ENCODE results near the gene ST8SIA5.
A peak's percentile ranks its signal among the peaks of the same experiment; 100 is the strongest.

Gene ST8SIA5

DNA sequence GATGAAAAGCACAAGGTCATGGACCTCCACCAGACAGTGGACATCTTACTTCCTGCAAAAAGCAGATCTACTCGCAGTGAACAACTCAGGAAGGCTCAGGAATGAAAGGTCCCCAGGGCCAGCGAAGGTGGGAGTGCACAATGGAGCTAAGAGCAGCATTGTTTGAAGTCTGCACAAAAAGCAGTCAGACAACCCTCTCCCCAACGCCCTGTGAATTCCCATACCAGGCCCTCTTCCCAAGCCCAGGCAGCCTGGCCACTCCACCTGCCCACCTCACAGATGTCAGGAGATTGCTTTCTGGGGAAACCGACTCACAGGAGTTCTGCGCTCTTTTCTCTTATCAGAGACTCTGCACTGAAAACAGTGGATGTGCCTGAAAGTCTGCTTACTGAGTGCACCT, 34.8 kb downstream of the ST8SIA5 start:
- Histone ChIP-seq H3K9ac (ENCODE audit: low read length) (no peak overlapping the region), H3K4me3 (ENCODE audit: low read length) (no peak overlapping the region), H3K4me1 (ENCODE audit: control insufficient read depth, insufficient read depth, low read length) (peaks cover 14% of the 10 kb centered on the region), H3K36me3 (ENCODE audit: control insufficient read depth, insufficient read depth, low read length, severe bottlenecking) (no peaks in the 10 kb centered on the region), H3K27me3 (replicated peaks; ENCODE audit: control insufficient read depth, insufficient read depth, low read length) (peaks cover 4% of the 10 kb centered on the region), H3K9me3 (ENCODE audit: control insufficient read depth, low read length) (no peaks in the 10 kb centered on the region)
- DNase-seq (ENCODE audit: low read depth), result no peak

- no peak overlapping the region for H3K9ac ChIP-seq (ENCODE audit: low read length)
- DNase-seq (ENCODE audit: low read depth), result no peak
- no peak overlapping the region for H3K4me3 ChIP-seq (ENCODE audit: low read length)
- no peaks in the 10 kb centered on the region for H3K36me3 ChIP-seq (ENCODE audit: control insufficient read depth, insufficient read depth, low read length, severe bottlenecking)
- peaks cover 14% of the 10 kb centered on the region for H3K4me1 ChIP-seq (ENCODE audit: control insufficient read depth, insufficient read depth, low read length)
- peaks cover 4% of the 10 kb centered on the region for H3K27me3 ChIP-seq (replicated peaks; ENCODE audit: control insufficient read depth, insufficient read depth, low read length)
- H3K9me3 ChIP-seq (ENCODE audit: control insufficient read depth, low read length), result no peaks in the 10 kb centered on the region
Observed at GRCh38 chr18:46721331-46721730, 35.5 kb downstream of the ST8SIA5 start.

- Histone ChIP-seq H3K4me1 (ENCODE audit: control insufficient read depth, insufficient read depth, low read length) (peaks cover 14% of the 10 kb centered on the region), H3K27me3 (replicated peaks; ENCODE audit: control insufficient read depth, insufficient read depth, low read length) (peaks cover 4% of the 10 kb centered on the region), H3K9ac (ENCODE audit: low read length) (no peak overlapping the region), H3K36me3 (ENCODE audit: control insufficient read depth, insufficient read depth, low read length, severe bottlenecking) (no peaks in the 10 kb centered on the region), H3K9me3 (ENCODE audit: control insufficient read depth, low read length) (no peaks in the 10 kb centered on the region), H3K4me3 (ENCODE audit: low read length) (no peak overlapping the region)
- DNase-seq (ENCODE audit: low read depth), result no peak
Observed at GRCh38 chr18:46720521-46720920, 36.3 kb downstream of the ST8SIA5 start.

DNA sequence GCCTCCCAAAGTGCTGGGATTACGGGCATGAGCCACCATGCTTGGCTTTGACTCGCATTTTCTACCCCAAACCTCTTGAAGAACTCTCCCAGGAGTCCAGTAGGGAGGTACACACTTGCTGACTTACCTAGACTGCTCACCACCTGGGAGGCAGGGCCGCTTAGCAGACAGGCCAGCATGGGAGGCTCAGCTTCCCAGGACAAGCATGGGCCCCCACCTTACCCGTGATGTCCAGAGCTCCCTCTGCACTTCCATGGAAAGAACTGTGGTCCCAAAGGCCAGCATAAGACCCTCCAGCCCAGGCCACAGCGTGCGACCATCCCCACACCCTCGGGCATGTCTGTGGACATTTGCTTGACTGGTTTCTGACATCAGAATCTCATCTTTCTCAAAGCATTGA, 36.8 kb downstream of the ST8SIA5 start:
- Histone ChIP-seq H3K4me3 (ENCODE audit: low read length) (no peak overlapping the region), H3K36me3 (ENCODE audit: control insufficient read depth, insufficient read depth, low read length, severe bottlenecking) (no peaks in the 10 kb centered on the region), H3K9me3 (ENCODE audit: control insufficient read depth, low read length) (no peaks in the 10 kb centered on the region), H3K27me3 (replicated peaks; ENCODE audit: control insufficient read depth, insufficient read depth, low read length) (peaks cover 4% of the 10 kb centered on the region), H3K4me1 (ENCODE audit: control insufficient read depth, insufficient read depth, low read length) (peaks cover 14% of the 10 kb centered on the region), H3K9ac (ENCODE audit: low read length) (no peak overlapping the region)
- DNase-seq (ENCODE audit: low read depth), result no peak

DNA sequence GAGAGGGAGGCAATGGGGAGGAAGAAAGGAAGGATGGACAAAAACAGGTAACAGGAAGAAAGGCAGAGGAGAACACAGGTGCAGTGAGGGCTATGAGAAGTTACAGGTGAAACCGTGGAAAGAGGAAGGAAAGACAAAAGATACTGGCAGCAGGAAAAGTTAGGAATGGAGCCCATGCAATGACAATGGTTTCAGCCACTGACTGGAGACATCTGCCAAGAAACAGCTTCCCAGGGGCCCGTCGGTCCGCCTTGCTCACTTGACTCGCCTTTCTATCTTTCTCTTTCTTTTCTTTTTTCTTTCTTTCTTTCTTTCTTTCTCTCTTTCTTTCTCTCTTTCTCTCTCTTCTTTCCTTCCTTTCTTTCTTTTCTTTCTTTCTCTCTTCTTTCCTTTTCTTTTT, 37.5 kb downstream of the ST8SIA5 start:
- H3K4me3 ChIP-seq (ENCODE audit: low read length), result no peak overlapping the region
- peaks cover 14% of the 10 kb centered on the region for H3K4me1 ChIP-seq (ENCODE audit: control insufficient read depth, insufficient read depth, low read length)
- no peaks in the 10 kb centered on the region for H3K36me3 ChIP-seq (ENCODE audit: control insufficient read depth, insufficient read depth, low read length, severe bottlenecking)
- H3K9ac ChIP-seq (ENCODE audit: low read length), result no peak overlapping the region
- no peaks in the 10 kb centered on the region for H3K9me3 ChIP-seq (ENCODE audit: control insufficient read depth, low read length)
- DNase-seq (ENCODE audit: low read depth), result no peak
- H3K27me3 ChIP-seq (replicated peaks; ENCODE audit: control insufficient read depth, insufficient read depth, low read length), result peaks cover 4% of the 10 kb centered on the region

- DNase-seq (ENCODE audit: low read depth), result peak; percentile 14
- Histone ChIP-seq H3K9ac (ENCODE audit: low read length) (no peak overlapping the region), H3K4me1 (ENCODE audit: control insufficient read depth, insufficient read depth, low read length) (peaks cover 14% of the 10 kb centered on the region), H3K27me3 (replicated peaks; ENCODE audit: control insufficient read depth, insufficient read depth, low read length) (peaks cover 4% of the 10 kb centered on the region), H3K9me3 (ENCODE audit: control insufficient read depth, low read length) (no peaks in the 10 kb centered on the region), H3K4me3 (ENCODE audit: low read length) (peak overlapping the region; percentile 13), H3K36me3 (ENCODE audit: control insufficient read depth, insufficient read depth, low read length, severe bottlenecking) (no peaks in the 10 kb centered on the region)
Observed at GRCh38 chr18:46718501-46719341, 38.1 kb downstream of the ST8SIA5 start.

DNA sequence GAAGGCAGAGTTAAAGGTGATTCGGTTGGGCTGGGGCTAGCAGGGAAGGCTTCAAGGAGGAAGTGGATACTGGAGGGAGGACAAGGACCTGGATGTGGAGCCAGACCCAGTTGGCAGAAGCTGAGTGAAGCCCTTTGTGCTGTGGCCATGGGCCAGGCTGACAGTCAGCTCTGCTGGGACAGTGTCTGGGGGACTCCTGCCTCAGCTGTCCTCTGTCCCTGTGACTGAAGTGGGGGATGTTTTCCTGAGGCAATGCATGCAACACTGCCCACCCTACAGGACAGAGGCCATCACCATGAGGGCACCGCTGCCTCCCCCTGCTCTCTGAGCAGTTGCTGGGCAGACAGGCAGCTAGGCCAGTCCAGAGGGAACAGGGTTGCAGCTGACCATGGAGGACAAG, 40.0 kb downstream of the ST8SIA5 start:
- no peaks in the 10 kb centered on the region for H3K9me3 ChIP-seq (ENCODE audit: control insufficient read depth, low read length)
- H3K4me3 ChIP-seq (ENCODE audit: low read length), result no peak overlapping the region
- no peaks in the 10 kb centered on the region for H3K36me3 ChIP-seq (ENCODE audit: control insufficient read depth, insufficient read depth, low read length, severe bottlenecking)
- H3K9ac ChIP-seq (ENCODE audit: low read length), result no peak overlapping the region
- H3K4me1 ChIP-seq (ENCODE audit: control insufficient read depth, insufficient read depth, low read length), result peaks cover 26% of the 10 kb centered on the region
- DNase-seq (ENCODE audit: low read depth), result no peak
- H3K27me3 ChIP-seq (replicated peaks; ENCODE audit: control insufficient read depth, insufficient read depth, low read length), result peaks cover under 1% of the 10 kb centered on the region

DNA sequence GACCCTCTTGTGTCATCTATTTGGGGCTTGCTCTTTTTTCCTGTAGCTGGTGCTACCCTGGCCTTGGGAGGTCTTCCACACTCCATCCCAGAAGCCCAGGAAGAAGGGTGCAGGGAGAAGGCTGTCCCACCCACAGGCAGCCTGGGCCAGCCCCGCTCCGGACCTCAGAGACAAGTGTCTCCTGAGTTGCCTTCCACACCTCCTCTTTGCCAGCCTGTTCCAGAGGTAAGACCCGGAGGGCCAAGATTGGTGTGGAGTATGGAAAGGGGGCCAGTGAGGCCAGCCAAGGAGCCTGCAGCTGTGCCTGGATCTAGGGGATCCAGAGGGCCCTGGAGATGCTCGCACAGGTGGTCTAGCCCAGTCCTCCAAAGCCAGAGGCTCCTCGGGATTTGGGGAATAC, 40.5 kb downstream of the ST8SIA5 start:
- H3K4me1 ChIP-seq (ENCODE audit: control insufficient read depth, insufficient read depth, low read length), result peaks cover 31% of the 10 kb centered on the region

GRCh38 chr18:46715062-46715461, 41.8 kb downstream of the ST8SIA5 start:
- Histone ChIP-seq H3K4me3 (ENCODE audit: low read length) (no peak overlapping the region), H3K9me3 (ENCODE audit: control insufficient read depth, low read length) (no peaks in the 10 kb centered on the region), H3K36me3 (ENCODE audit: control insufficient read depth, insufficient read depth, low read length, severe bottlenecking) (no peaks in the 10 kb centered on the region), H3K27me3 (replicated peaks; ENCODE audit: control insufficient read depth, insufficient read depth, low read length) (no peaks in the 10 kb centered on the region), H3K4me1 (ENCODE audit: control insufficient read depth, insufficient read depth, low read length) (peaks cover 31% of the 10 kb centered on the region), H3K9ac (ENCODE audit: low read length) (no peak overlapping the region)
- DNase-seq (ENCODE audit: low read depth), result no peak

More for the DNA sequence above, 40.5 kb downstream of the ST8SIA5 start:
- no peaks in the 10 kb centered on the region for H3K9me3 ChIP-seq (ENCODE audit: control insufficient read depth, low read length)
- H3K4me3 ChIP-seq (ENCODE audit: low read length), result no peak overlapping the region
- H3K9ac ChIP-seq (ENCODE audit: low read length), result no peak overlapping the region
- H3K27me3 ChIP-seq (replicated peaks; ENCODE audit: control insufficient read depth, insufficient read depth, low read length), result no peaks in the 10 kb centered on the region
- DNase-seq (ENCODE audit: low read depth), result no peak
- H3K36me3 ChIP-seq (ENCODE audit: control insufficient read depth, insufficient read depth, low read length, severe bottlenecking), result no peaks in the 10 kb centered on the region

- no peaks in the 10 kb centered on the region for H3K36me3 ChIP-seq (ENCODE audit: control insufficient read depth, insufficient read depth, low read length, severe bottlenecking)
- H3K4me1 ChIP-seq (ENCODE audit: control insufficient read depth, insufficient read depth, low read length), result peaks cover 16% of the 10 kb centered on the region
- H3K4me3 ChIP-seq (ENCODE audit: low read length), result no peak overlapping the region
- no peaks in the 10 kb centered on the region for H3K9me3 ChIP-seq (ENCODE audit: control insufficient read depth, low read length)
- H3K27me3 ChIP-seq (replicated peaks; ENCODE audit: control insufficient read depth, insufficient read depth, low read length), result no peaks in the 10 kb centered on the region
- no peak for DNase-seq (ENCODE audit: low read depth)
- H3K9ac ChIP-seq (ENCODE audit: low read length), result no peak overlapping the region
Observed at GRCh38 chr18:46712406-46712805, 44.4 kb downstream of the ST8SIA5 start.

GRCh38 chr18:46711444-46711863, 45.4 kb downstream of the ST8SIA5 start:
- Histone ChIP-seq H3K4me1 (ENCODE audit: control insufficient read depth, insufficient read depth, low read length) (peaks cover 16% of the 10 kb centered on the region), H3K36me3 (ENCODE audit: control insufficient read depth, insufficient read depth, low read length, severe bottlenecking) (no peaks in the 10 kb centered on the region), H3K9me3 (ENCODE audit: control insufficient read depth, low read length) (no peaks in the 10 kb centered on the region), H3K9ac (ENCODE audit: low read length) (no peak overlapping the region), H3K4me3 (ENCODE audit: low read length) (no peak overlapping the region), H3K27me3 (replicated peaks; ENCODE audit: control insufficient read depth, insufficient read depth, low read length) (no peaks in the 10 kb centered on the region)
- no peak for DNase-seq (ENCODE audit: low read depth)

DNA sequence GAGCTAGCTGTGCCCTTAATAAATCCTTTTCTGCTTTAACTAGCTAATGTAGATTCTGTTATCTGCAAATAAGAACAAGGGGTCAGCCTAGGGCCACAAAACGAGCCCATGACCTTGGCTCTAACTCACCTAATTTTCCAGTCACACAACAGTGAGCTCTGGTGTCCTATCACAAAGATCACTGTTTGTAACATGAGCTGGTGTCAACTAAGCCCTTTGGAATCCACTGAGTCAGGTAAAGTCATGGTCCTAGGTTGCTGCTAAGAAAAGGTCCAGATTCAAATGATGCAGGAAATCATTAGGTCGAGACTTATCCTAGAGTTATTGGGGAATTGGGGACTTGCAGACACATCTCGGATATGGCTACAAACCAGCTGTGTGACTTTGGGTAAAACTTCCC, 49.9 kb downstream of the ST8SIA5 start:
- H3K4me1 ChIP-seq (ENCODE audit: control insufficient read depth, insufficient read depth, low read length), result peaks cover 6% of the 10 kb centered on the region
- DNase-seq (ENCODE audit: low read depth), result no peak
- no peak overlapping the region for H3K9ac ChIP-seq (ENCODE audit: low read length)

More for the DNA sequence above, 49.9 kb downstream of the ST8SIA5 start:
- no peak overlapping the region for H3K4me3 ChIP-seq (ENCODE audit: low read length)
- H3K9me3 ChIP-seq (ENCODE audit: control insufficient read depth, low read length), result no peaks in the 10 kb centered on the region
- H3K27me3 ChIP-seq (replicated peaks; ENCODE audit: control insufficient read depth, insufficient read depth, low read length), result peaks cover 13% of the 10 kb centered on the region
- H3K36me3 ChIP-seq (ENCODE audit: control insufficient read depth, insufficient read depth, low read length, severe bottlenecking), result no peaks in the 10 kb centered on the region

All from adipocyte (in vitro differentiated cells).